ENCODE measurements around the gene PHF20. TPM values are rescaled to one million over a fixed set of nuclear protein-coding genes. Genes with fewer than 3 reads are reported as not detected.

The PHF20 gene
- total RNA-seq, 1 donor from 2014 or later = 53.0 TPM

- Mint-ChIP-seq H3K4me3 (no peak overlapping the region), H3K27me3 (ENCODE audit: low read depth) (no peaks in the 10 kb centered on the region), H3K36me3 (ENCODE audit: low read depth) (peaks cover 23% of the 10 kb centered on the region), H3K9me3 (peaks cover 4% of the 10 kb centered on the region), H3K27ac (ENCODE audit: unreplicated experiment) (peak overlapping the region; percentile 0), H3K4me1 (peaks cover 6% of the 10 kb centered on the region)
- no peak for TF ChIP-seq CTCF (conservative IDR thresholded peaks at IDR 0.05)
- DNase-seq (ENCODE audit: low read depth, low spot score) = no peak
Measured at GRCh38 chr20:35826397-35826998, 54.7 kb downstream of the PHF20 start.

- H3K36me3 Mint-ChIP-seq (ENCODE audit: low read depth) = peaks cover 25% of the 10 kb centered on the region
- H3K4me3 Mint-ChIP-seq = no peak overlapping the region
- peaks cover 6% of the 10 kb centered on the region for H3K9me3 Mint-ChIP-seq
- no peak overlapping the region for H3K27ac Mint-ChIP-seq (ENCODE audit: unreplicated experiment)
- TF ChIP-seq CTCF (conservative IDR thresholded peaks at IDR 0.05) = no peak
- no peak for DNase-seq (ENCODE audit: low read depth, low spot score)
- H3K4me1 Mint-ChIP-seq = no peaks in the 10 kb centered on the region
- H3K27me3 Mint-ChIP-seq (ENCODE audit: low read depth) = no peaks in the 10 kb centered on the region
Measured at GRCh38 chr20:35828434-35828833, 56.6 kb downstream of the PHF20 start.

- no peak for TF ChIP-seq CTCF (conservative IDR thresholded peaks at IDR 0.05)
- no peak overlapping the region for H3K4me3 Mint-ChIP-seq
- H3K27ac Mint-ChIP-seq (ENCODE audit: unreplicated experiment) = no peak overlapping the region
- H3K27me3 Mint-ChIP-seq (ENCODE audit: low read depth) = no peaks in the 10 kb centered on the region
- DNase-seq (ENCODE audit: low read depth, low spot score) = no peak
- H3K4me1 Mint-ChIP-seq = no peaks in the 10 kb centered on the region
- H3K9me3 Mint-ChIP-seq = peaks cover 6% of the 10 kb centered on the region
- H3K36me3 Mint-ChIP-seq (ENCODE audit: low read depth) = peaks cover 23% of the 10 kb centered on the region
Measured at GRCh38 chr20:35828916-35829315, 57.1 kb downstream of the PHF20 start.

DNA sequence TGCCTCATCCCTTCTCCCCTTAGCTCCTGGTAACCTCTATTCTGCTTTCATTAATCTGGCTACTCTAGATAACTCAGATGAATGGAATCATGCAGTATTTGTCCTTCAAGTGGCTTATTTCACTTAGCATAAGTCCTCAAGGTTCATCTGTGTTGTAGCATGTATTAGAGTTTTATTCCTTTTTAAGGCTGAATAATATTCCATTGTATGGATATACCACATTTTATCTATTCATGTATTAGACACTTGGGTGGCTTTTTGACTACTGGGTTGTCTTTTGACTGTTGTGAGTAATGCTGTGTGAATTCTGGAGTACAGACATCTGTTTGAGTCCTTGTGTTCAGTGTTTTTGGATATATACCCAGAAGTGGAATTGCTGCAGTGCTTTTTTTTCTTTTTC is 58.4 kb downstream of the PHF20 start:
- no peak for DNase-seq (ENCODE audit: low read depth, low spot score)
- H3K36me3 Mint-ChIP-seq (ENCODE audit: low read depth) = peaks cover 20% of the 10 kb centered on the region
- no peak for TF ChIP-seq CTCF (conservative IDR thresholded peaks at IDR 0.05)
- H3K4me3 Mint-ChIP-seq = no peak overlapping the region
- no peak overlapping the region for H3K27ac Mint-ChIP-seq (ENCODE audit: unreplicated experiment)
- H3K9me3 Mint-ChIP-seq = peaks cover 6% of the 10 kb centered on the region
- H3K27me3 Mint-ChIP-seq (ENCODE audit: low read depth) = no peaks in the 10 kb centered on the region
- H3K4me1 Mint-ChIP-seq = peaks cover 4% of the 10 kb centered on the region

GRCh38 chr20:35831029-35831428 is 59.2 kb downstream of the PHF20 start:
- no peak for DNase-seq (ENCODE audit: low read depth, low spot score)
- peaks cover 4% of the 10 kb centered on the region for H3K4me1 Mint-ChIP-seq
- TF ChIP-seq CTCF (conservative IDR thresholded peaks at IDR 0.05) = no peak
- H3K27ac Mint-ChIP-seq (ENCODE audit: unreplicated experiment) = no peak overlapping the region
- H3K27me3 Mint-ChIP-seq (ENCODE audit: low read depth) = no peaks in the 10 kb centered on the region
- peaks cover 20% of the 10 kb centered on the region for H3K36me3 Mint-ChIP-seq (ENCODE audit: low read depth)
- H3K4me3 Mint-ChIP-seq = no peak overlapping the region
- H3K9me3 Mint-ChIP-seq = peaks cover 6% of the 10 kb centered on the region
